Left kidney (tissue), 2 donors: ENCODE data around the gene TNFRSF6B. TPM values are rescaled to one million over a fixed set of nuclear protein-coding genes. Genes with fewer than 3 reads are reported as not detected.

Experiments
- DNase-seq: peaks from one replicate; pipeline ENCODE4 v3.0.0-alpha.2; 2013
- polyA plus RNA-seq: library from polyadenylated mRNA; unstranded; fragments of 120-200 nt; gene quantifications from one replicate; pipeline ENCODE4 v1.2.1, GENCODE V29; 2013; ENCODE audit not compliant: insufficient read length

Gene TNFRSF6B
- polyA plus RNA-seq, 1 donor, result 2.1 TPM

DNA sequence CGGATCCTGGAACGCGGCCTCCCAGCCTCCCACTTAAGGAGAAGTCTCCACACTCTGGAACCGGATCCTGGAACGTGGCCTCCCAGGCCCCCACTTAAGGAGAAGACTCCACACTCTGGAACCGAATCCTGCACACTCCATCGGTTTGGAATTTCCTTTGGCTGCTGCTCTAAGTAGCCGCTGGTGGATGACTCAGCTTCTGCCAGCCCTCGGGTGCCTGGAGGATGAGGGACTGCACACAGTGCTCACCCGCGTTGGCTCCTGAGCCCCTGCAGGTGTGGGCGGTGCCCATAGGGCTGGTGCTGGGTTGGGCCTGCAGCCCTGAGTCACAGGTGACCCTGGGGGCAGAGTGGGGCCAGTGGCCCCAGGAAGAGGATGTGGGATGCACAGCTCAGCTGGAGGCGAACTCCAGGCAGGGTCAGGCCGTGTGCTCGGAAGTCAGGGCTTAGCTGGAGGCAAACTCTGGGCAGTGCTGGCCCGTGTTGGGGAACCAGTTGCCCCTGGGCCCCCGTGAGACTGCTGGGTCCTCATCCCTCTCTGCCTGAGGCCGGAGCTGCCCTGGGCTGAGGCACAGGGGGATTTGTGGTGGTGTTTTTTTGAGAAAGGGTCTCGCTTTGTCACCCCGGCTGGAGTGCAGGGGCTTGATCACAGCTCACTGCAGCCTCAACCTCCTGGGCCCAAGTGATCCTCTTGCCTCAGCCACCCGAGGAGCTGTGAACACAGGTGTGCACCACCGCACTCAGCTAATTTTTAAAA is 13.9 kb upstream of the TNFRSF6B start:
- DNase-seq, result no peak

DNA sequence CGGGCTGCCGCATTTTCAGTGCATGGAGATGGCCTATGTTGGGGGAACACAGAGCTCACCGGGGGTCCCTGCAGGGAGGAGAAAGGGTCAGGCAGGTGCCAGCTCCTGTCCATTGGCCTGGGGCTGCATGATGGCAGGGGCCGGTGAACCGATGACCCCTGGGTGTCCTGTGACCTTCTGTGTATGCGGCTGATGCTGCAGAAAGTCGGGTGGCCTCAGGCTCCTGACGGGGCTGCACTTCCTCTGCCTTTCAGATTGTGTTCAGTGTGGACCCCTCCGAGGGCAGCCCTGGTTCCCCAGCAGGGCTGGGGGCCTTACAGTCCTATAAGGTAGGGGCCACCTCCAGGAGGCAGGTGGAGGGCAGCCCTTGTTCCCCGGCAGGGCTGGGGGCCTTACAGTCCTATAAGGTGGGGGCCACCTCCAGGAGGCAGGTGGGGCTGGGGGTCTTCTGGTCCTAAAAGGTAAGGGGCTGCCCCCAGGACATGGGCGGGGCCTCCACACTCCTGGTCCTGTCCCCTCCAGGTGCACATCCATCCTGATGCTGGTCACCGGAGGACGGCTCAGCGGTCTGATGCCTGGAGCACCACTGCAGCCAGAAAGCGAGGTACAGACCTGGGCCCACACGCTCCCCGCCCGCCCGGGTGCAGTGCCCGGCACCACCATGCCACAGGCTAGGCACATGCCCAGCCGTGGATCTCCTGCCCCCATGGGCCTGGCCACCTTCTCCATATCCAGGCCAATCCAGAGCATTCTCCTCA is 11.0 kb upstream of the TNFRSF6B start:
- no peak for DNase-seq

- no peak for DNase-seq
These were observed 10.4 kb upstream of the TNFRSF6B start for GRCh38 chr20:63686094-63686491.

DNA sequence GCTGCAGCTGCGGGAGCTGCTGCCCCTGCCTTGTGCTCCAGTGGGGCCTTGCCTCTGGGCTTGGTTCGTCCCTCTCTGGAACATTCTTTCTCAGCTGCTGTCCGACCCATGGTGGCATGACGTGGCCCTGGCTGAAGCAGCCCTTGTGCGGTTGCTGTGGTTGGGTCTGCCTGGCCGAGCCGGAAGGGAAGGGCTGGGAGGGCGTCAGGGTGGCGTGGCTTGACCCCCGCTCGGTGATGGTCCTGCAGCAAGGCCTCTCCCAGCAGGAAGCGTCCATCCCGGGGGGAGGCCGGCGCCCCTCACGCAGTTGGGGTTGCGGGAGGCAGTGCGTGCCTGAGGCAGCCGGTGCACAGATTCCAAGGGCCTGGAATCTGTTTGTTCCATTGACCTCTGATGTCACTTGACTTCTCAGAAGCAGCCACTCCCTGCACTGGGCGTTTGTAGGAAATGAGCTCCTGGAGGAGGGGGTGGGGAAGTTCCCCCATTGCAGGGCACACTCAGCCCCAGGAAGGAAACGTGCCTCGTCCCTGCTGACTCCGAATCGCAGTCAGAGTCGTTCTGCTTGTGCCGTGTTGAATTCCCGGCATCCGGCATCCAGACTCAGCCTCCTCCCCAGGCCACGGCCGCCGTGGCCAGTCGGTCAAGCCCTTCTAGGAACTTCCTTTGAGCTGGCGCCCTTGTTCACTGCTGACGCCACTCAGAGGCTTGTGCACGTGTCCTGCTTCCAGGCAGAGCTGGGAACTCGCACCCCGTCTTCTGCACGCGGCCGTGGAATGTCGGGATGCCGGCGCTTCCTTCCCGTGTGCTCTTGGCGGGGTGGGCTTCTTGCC is 9.7 kb upstream of the TNFRSF6B start:
- no peak for DNase-seq

GRCh38 chr20:63687419-63688178 is 8.9 kb upstream of the TNFRSF6B start:
- DNase-seq, result no peak

DNA sequence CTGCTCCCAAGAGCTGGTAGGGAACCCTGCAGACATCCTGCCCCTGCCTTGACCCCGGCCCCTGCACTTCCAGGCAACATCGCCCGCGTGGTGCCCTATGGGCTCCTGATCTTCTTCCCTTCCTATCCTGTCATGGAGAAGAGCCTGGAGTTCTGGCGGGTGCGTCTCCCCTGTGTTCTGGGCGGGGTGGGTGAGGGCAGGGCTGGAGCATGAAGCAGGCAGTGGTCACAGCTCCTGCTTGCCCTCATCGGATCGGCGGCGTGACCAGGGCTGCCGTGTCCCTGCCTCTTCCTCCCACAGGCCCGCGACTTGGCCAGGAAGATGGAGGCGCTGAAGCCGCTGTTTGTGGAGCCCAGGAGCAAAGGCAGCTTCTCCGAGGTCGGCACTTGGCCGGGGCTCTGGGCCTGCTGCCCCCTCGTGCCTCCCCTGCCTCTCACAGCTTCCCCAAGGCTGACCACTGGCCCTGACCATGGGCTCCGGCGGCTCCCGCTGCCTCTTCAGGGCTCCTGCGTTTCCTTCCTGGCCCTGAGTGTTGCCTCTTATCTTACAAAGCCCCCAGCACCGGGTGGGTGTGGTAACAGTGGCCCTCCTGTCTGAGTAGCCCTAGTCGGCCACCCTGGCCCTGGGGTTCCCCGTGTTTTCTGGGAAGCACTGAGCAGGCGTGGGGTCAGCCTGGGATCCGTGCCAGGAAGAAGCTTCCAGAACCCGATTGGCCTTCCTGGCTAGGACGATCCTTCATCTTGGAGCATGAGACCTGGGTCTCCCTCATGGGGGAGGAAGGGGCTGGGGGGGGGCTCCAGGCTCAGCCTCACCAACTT is 8.0 kb upstream of the TNFRSF6B start:
- DNase-seq, result no peak

GRCh38 chr20:63689046-63690002 is 7.1 kb upstream of the TNFRSF6B start:
- DNase-seq, result no peak

GRCh38 chr20:63690003-63690897 is 6.2 kb upstream of the TNFRSF6B start:
- DNase-seq, result no peak

GRCh38 chr20:63690898-63691710 is 5.3 kb upstream of the TNFRSF6B start:
- DNase-seq, result no peak

- no peak for DNase-seq
These were observed 4.6 kb upstream of the TNFRSF6B start for GRCh38 chr20:63691711-63692435.

DNA sequence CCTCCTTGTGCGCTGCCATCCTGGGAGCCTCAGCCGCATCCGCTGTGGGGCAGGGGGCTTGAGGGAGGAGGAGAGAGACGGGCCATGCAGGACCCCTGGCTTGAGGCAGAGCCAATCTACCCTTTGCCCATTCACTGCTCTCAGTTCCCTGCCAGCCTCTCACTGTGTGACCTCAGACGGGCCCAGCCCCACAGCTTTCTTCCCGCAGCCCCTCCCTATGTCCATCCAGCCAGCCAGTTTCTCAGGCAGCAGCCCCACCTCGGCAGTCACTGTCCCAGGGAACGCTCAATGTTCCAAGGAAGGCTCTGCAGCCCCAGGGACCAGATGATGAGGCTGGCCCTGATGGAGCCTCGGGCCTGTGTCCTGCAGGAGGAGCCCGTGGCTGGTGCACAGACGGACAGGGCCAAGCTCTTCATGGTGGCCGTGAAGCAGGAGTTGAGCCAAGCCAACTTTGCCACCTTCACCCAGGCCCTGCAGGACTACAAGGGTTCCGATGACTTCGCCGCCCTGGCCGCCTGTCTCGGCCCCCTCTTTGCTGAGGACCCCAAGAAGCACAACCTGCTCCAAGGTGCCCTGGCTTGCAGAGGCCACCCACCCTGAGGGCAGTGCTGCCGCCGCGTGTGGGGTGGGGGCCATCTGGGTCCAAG is 3.9 kb upstream of the TNFRSF6B start:
- no peak for DNase-seq

GRCh38 chr20:63693083-63693732 is 3.2 kb upstream of the TNFRSF6B start:
- DNase-seq, result no peak

- no peak for DNase-seq
These were observed 2.5 kb upstream of the TNFRSF6B start for GRCh38 chr20:63693733-63694583.

GRCh38 chr20:63694584-63695423 is 1.6 kb upstream of the TNFRSF6B start:
- no peak for DNase-seq
